ENCODE measurements around the gene CLCN1.

Gene CLCN1

GRCh38 chr7:143395187-143396149 lies 79.6 kb downstream of the CLCN1 start:
- no peak overlapping the region for H3K4me3 ChIP-seq
- DNase-seq (ENCODE audit: low spot score), result peak; percentile 65
- H3K27ac ChIP-seq, result no peak overlapping the region
- no peak for TF ChIP-seq CTCF (IDR thresholded peaks at IDR 0.05)

DNA sequence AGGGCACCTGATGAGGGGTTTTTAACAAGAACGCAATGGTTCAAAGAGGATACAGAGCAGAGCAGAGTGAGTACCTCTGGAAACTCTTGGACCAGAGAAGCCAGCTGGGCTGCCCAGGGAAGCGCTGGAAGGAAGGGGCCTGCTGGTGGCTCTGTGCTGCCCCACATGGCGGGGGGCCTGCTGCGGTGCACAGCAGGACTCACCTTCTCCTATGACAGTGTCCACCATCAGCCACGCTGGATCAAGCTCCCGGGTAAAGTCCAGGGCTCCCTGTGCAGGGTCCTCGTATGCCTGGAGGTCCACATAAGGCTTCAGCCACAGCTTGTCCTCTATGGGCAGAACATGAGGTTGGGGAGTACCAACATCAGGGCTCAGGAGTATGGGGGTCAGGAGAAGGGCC lies 80.3 kb downstream of the CLCN1 start:
- Histone ChIP-seq H3K4me3 (no peak overlapping the region), H3K27ac (no peak overlapping the region)
- TF ChIP-seq CTCF (IDR thresholded peaks at IDR 0.05), result no peak
- no peak for DNase-seq (ENCODE audit: low spot score)

DNA sequence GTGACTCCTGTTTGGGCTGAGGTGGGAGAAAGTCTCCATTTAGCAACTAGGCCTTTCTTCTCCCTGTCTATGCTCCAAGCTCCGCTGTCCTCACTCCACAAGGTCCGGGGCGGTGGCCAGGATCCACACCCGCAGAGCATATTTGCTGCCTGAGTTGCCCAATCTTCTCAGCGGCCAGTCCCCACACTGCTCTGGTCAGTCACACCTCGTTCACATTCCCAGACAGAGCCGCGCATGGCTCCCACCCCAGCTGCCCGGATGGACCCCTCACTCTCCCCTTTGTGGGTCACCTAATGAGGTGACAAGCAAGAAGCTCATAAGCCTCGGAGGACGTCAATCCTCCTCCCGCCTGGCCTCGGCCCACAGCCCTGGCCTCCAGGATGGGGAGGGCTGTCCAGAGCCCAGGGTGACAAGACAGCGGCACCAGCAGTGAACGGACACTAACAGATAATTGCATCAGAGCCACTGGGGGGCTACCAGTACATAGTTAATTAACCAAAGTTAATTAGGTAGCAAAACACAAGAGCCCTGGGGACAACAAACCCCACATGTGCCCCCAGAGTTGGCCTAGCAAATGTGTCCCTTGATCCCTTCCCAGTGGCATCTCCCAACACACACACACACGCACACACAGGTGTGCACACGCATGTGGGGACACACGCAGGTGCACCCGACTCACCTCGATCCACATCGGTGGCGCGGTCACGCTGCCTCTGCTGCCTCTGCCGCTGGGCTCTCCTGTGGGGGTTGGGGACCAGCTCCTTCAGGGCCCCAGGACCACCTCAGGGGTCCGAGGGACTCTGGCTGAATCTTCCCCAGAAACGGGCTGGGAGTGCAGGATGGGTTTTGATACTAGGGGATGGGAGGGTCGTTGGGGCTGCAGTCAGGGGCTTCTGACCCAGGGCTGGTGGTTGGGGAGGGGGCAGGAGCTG lies 81.0 kb downstream of the CLCN1 start:
- no peak overlapping the region for H3K27ac ChIP-seq
- no peak for TF ChIP-seq CTCF (IDR thresholded peaks at IDR 0.05)
- no peak overlapping the region for H3K4me3 ChIP-seq
- DNase-seq (ENCODE audit: low spot score), result no peak

GRCh38 chr7:143397710-143398530 lies 82.0 kb downstream of the CLCN1 start:
- TF ChIP-seq CTCF (IDR thresholded peaks at IDR 0.05), result no peak
- DNase-seq (ENCODE audit: low spot score), result no peak
- no peak overlapping the region for H3K4me3 ChIP-seq
- H3K27ac ChIP-seq, result no peak overlapping the region

- DNase-seq (ENCODE audit: low spot score), result no peak
- Histone ChIP-seq H3K27ac (no peak overlapping the region), H3K4me3 (no peak overlapping the region)
- TF ChIP-seq CTCF (IDR thresholded peaks at IDR 0.05), result no peak
Measured at GRCh38 chr7:143398616-143399015, 82.7 kb downstream of the CLCN1 start.

- H3K27ac ChIP-seq, result no peak overlapping the region
- TF ChIP-seq CTCF (IDR thresholded peaks at IDR 0.05), result no peak
- no peak overlapping the region for H3K4me3 ChIP-seq
- DNase-seq (ENCODE audit: low spot score), result no peak
Measured at GRCh38 chr7:143399151-143399550, 83.2 kb downstream of the CLCN1 start.
